Stimulated activated CD8-positive, alpha-beta memory T cell treated with anti-CD3 and anti-CD28 coated beads, Interleukin-2, amount 100 ng/mL, for 1 hour (primary cell): ENCODE measurements around the gene HLA-DQA2.
"Not testable (repeated sequence)": the region's sequence is repeated elsewhere in the genome, so short reads cannot be mapped to it uniquely, and the experiment has no call there.

ENCODE experiments used
- DNase-seq, 2 donors: peaks; one replicate each; pipeline ENCODE4 v3.0.0-alpha.2; 2020; ENCODE audit warnings: low read depth in 2 of 2

The HLA-DQA2 gene

DNA sequence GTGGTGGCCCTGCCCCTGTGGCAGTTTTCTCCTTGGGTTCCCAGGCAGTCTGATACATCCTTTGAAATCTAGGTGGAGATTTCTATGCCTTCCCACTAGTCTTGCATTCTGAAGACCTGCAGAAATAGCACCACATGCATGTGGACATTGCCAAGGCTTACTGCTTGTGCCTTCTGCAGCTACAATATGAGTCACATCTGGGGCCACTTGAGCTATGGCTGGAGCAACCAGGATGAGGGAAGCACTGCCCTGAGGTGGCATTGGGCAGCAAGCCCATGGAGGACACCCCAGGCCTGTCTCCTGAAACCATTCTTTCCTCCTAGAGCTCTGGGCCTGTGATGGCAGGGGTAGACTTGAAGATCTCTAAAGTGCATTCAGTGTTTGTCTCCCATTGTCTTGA is 37.8 kb downstream of the HLA-DQA2 start:
- DNase-seq, result no peak

DNA sequence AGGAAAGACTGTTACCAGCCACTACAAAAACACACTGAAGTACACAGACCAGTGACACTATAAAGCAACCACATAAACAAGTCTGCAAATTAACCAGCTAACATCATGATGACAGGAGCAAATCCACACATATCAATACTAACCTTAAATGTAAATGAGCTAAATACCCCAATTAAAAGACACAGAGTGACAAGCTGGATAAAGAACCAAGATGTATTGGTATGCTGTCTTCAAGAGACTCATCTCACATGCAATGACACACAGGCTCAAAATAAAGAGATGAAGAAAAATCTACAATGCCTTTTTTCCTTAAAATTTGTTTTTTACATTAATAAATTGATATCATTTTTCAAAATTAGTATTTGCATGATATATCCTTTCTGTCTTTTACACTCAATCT is 41.7 kb downstream of the HLA-DQA2 start:
- DNase-seq, result not testable (repeated sequence)

DNA sequence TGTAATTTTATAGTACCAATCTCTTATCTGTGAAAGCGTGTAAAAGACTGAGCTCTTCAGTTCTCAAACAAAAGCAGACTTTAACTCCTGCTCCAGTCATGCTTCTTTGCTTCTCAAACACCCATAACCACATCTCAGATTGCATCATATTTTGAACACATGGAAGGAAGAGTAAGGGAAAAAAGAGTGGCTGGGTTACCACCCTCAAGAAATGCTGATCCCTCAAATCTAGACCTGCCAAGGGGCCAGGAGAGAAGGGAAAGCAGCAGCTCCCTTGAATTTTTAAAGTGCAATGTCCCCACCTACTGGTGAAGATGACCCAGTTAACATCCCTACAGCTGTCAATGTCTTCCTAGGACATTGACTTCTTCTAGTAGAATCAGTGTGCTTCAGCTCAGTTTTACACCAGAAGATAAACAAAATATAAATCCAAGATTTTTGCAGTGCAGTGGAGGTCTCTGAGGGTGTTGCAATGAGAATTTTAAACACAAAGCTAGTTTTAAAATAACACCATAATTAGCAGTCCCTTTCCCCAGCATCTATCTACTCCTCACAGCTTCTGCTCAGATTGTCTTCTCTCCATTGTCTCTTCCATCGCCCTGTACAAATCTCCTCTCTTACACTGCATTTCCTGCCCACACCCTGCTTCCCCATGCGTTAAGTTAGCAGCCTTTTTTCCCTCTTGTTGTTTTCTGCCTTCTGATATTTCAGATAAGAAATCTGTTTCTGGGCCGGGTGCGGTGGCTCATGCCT is 44.8 kb downstream of the HLA-DQA2 start:
- DNase-seq, result no peak

DNA sequence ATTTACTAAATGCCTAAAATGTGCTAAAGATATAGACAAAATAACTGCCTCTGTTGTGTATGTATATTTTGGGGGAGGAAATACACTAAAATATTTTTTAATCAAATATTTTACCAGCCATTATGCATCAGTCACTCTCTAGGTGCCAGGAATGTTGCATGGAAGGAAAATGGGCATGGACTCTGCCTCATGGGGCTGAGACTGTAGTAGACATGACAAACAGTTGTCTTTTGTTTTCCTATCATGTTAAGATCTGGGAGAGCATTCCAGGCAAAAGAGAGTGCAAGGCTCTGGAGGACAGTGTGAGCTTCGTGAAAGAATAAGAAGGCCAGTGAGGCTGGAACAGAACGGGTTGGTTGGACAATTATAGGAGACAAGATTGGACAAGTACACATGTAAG is 49.1 kb downstream of the HLA-DQA2 start:
- DNase-seq, result no peak

DNA sequence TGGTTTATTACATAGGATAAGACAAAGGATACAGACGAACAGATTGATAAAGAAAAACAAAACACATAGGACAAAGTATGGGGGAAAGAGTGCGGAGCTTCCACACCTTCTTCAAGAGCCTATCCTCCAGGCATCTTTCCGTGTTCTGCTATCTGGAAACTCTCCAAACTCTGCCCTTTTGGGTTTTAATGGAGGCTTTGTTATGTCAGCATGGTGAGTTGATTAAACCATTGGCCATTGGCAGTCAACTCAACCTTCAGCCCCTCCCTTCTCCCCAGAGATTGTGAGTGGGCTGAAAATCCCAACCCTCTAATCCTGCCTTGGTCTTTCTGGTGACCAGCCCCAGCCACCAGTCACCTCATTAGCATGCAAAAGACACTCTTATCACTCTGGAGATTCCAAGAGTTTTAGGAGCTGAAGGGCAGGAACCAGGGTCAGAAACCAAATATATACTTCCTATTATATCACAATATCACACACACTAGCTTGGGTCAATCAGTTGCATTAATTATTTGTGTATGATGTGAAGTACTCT is 51.8 kb downstream of the HLA-DQA2 start:
- no peak for DNase-seq

DNA sequence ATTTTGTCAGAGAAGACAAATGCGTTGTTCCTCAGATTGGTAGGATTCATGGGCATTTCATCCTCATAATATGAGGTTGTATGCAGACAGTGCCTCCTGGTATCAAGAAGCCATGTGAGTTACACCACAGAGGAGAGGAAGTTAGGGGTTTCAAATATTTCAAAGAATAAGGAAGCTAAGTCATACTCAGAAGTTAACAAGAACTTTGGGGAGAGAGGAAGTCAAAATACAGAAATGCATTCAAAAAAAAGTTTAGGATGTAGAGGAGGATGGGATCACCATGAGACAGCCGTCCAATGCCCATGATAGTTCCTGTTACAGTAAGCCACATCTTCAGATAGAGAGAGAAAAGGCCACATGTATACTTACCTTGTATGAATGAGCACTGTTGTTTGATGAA is 53.3 kb downstream of the HLA-DQA2 start:
- no peak for DNase-seq
